ENCODE measurements around the gene TET2.

TET2 gene

DNA sequence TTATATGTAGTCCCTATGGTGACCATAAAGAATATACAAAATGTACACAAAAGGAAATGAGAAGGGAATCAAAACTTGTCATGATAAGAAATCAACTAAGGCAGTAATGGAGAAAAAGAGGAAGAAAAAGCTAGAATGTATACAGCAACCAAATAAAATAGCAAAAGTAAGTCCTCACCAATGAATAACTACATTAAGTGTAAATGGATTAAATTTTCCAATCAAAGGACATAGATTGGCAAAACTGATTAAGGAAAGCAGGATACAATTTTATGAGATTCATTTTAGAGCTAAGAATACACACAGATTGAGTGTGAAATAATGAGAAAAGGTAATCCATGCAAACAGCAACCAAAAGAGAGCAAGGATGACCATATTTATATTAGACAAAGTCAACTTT, 157.4 kb downstream of the TET2 start:
- DNase-seq: no peak
- H3K4me1 ChIP-seq (ENCODE audit: control insufficient read depth, insufficient read depth, low read length, poor library complexity, severe bottlenecking): no peaks in the 10 kb centered on the region
- no peak overlapping the region for H3K27ac ChIP-seq (ENCODE audit: insufficient read depth, low read length, poor library complexity, severe bottlenecking)
- no peaks in the 10 kb centered on the region for H3K9me3 ChIP-seq (ENCODE audit: control insufficient read depth, low read length)
- H3K4me3 ChIP-seq (ENCODE audit: insufficient read depth, low read depth, low read length, poor library complexity, severe bottlenecking): no peak overlapping the region
- no peaks in the 10 kb centered on the region for H3K36me3 ChIP-seq (ENCODE audit: control insufficient read depth, insufficient read depth, low read length)
- no peaks in the 10 kb centered on the region for H3K27me3 ChIP-seq (replicated peaks; ENCODE audit: control insufficient read depth, insufficient read depth, low read length, poor library complexity, severe bottlenecking)

DNA sequence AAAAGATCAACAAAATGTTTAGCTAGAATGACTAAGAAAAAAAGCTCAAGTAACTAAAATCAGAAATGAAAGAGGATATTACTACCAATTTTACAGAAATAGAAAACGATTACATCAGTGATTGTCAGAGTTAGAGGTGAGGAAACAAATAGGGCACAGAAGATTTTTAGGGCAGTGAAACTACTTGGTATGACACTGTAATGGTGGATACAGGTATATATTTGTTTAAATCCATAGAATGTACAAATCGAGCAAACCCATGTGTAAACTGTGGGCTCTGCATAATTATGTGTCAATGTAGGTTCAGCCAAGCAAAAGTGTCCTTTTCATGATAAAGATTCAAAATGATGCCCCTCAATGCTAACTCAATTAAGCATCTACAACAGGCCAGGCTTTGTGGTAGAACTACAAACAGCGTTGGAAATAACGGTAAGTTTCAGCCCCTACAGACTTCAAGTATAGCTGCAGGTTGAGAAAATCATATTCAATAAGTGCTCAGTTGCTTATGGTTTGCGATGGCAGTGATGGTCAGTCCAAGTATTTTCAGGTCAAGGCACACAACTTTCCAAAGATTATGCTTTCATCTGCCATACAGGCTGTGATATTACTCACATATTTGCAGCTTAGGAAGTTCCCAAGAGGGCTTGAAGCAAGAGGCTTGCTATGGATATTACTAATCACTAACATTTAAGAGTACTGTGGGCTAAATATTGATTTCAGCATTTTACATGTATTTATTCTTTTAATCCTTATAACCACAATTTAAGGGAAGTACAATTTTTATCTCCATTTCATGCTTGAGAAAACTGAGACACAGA, 158.6 kb downstream of the TET2 start:
- no peak overlapping the region for H3K4me3 ChIP-seq (ENCODE audit: insufficient read depth, low read depth, low read length, poor library complexity, severe bottlenecking)
- no peak overlapping the region for H3K27ac ChIP-seq (ENCODE audit: insufficient read depth, low read length, poor library complexity, severe bottlenecking)
- no peaks in the 10 kb centered on the region for H3K27me3 ChIP-seq (replicated peaks; ENCODE audit: control insufficient read depth, insufficient read depth, low read length, poor library complexity, severe bottlenecking)
- no peaks in the 10 kb centered on the region for H3K4me1 ChIP-seq (ENCODE audit: control insufficient read depth, insufficient read depth, low read length, poor library complexity, severe bottlenecking)
- H3K36me3 ChIP-seq (ENCODE audit: control insufficient read depth, insufficient read depth, low read length): no peaks in the 10 kb centered on the region
- no peak for DNase-seq
- no peaks in the 10 kb centered on the region for H3K9me3 ChIP-seq (ENCODE audit: control insufficient read depth, low read length)

DNA sequence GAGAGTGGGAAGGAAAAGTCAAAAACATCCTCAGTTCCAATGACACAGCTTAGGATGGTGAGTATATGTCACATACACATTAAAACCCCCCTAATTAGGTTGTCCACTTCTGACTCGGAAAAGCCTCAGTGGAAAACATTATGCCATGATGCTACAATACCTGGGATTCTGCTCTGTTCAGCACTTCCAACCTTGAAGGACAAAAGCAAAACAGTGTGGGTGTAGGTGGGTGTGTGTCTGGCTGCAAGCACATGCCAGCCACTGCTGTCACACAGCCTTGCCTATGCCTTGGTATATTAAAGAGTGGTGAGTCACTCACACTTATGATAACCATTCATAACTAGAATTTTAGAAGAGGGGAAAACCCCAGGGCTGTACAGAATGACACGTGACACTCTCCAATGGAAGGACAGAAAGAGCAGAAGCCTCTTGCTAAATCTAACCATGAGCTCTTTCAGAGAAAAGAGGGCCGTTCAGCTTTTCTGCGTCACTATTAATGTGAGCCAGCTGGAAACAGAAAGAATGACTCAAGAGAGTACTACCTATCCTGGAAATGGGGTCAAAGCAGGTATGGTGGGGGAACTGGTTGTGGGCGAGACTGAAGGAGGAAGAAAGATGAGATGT, 159.6 kb downstream of the TET2 start:
- peak in 1 of 3 donors; percentile 0 for DNase-seq
- no peak overlapping the region for H3K27ac ChIP-seq (ENCODE audit: insufficient read depth, low read length, poor library complexity, severe bottlenecking)
- H3K4me3 ChIP-seq (ENCODE audit: insufficient read depth, low read depth, low read length, poor library complexity, severe bottlenecking): no peak overlapping the region
- H3K36me3 ChIP-seq (ENCODE audit: control insufficient read depth, insufficient read depth, low read length): no peaks in the 10 kb centered on the region
- no peaks in the 10 kb centered on the region for H3K9me3 ChIP-seq (ENCODE audit: control insufficient read depth, low read length)
- no peaks in the 10 kb centered on the region for H3K27me3 ChIP-seq (replicated peaks; ENCODE audit: control insufficient read depth, insufficient read depth, low read length, poor library complexity, severe bottlenecking)
- H3K4me1 ChIP-seq (ENCODE audit: control insufficient read depth, insufficient read depth, low read length, poor library complexity, severe bottlenecking): no peaks in the 10 kb centered on the region

DNA sequence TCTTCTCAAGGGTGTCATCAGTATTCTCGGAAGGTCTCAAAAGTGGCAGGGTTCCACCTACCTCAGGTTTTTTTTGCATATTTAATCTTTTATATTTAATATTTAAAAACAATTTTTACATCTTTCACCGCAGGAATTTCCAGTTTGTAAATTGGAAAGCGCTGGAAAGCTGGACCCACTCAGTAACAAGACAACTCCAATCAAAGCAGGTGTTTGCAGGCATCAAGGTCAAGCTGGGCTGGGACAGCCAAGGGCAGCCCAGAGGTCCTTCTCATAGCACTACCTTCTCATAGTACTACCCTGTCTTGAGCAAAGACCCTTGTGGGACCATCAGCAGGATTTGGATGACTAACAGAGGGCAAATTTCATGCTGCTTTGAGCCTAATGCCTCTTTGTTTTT, 160.1 kb downstream of the TET2 start:
- no peaks in the 10 kb centered on the region for H3K36me3 ChIP-seq (ENCODE audit: control insufficient read depth, insufficient read depth, low read length)
- no peaks in the 10 kb centered on the region for H3K27me3 ChIP-seq (replicated peaks; ENCODE audit: control insufficient read depth, insufficient read depth, low read length, poor library complexity, severe bottlenecking)
- H3K9me3 ChIP-seq (ENCODE audit: control insufficient read depth, low read length): no peaks in the 10 kb centered on the region
- DNase-seq: no peak
- H3K27ac ChIP-seq (ENCODE audit: insufficient read depth, low read length, poor library complexity, severe bottlenecking): no peak overlapping the region
- H3K4me1 ChIP-seq (ENCODE audit: control insufficient read depth, insufficient read depth, low read length, poor library complexity, severe bottlenecking): no peaks in the 10 kb centered on the region
- H3K4me3 ChIP-seq (ENCODE audit: insufficient read depth, low read depth, low read length, poor library complexity, severe bottlenecking): no peak overlapping the region

DNA sequence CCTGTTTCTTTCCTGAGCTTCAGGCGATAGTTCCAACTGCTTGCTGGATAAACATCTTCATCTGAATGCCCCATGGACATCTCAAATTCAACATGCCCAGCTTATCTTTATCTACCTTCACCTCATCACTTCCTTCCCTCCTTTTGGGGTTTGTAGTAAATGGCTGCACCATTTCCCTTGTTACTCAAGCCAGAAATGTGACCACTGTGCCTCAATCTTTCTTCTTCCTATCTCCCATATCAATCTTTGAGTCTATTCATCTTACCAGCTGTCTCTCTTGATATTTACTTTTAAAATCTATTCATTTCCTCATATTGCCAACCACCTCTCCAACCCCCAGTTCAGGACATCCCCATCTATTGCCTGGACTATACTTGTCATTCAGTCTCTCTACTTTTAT, 171.8 kb downstream of the TET2 start:
- no peaks in the 10 kb centered on the region for H3K27me3 ChIP-seq (replicated peaks; ENCODE audit: control insufficient read depth, insufficient read depth, low read length, poor library complexity, severe bottlenecking)
- H3K4me3 ChIP-seq (ENCODE audit: insufficient read depth, low read depth, low read length, poor library complexity, severe bottlenecking): no peak overlapping the region
- no peaks in the 10 kb centered on the region for H3K4me1 ChIP-seq (ENCODE audit: control insufficient read depth, insufficient read depth, low read length, poor library complexity, severe bottlenecking)
- DNase-seq: no peak
- H3K9me3 ChIP-seq (ENCODE audit: control insufficient read depth, low read length): no peaks in the 10 kb centered on the region
- no peak overlapping the region for H3K27ac ChIP-seq (ENCODE audit: insufficient read depth, low read length, poor library complexity, severe bottlenecking)
- no peaks in the 10 kb centered on the region for H3K36me3 ChIP-seq (ENCODE audit: control insufficient read depth, insufficient read depth, low read length)

DNA sequence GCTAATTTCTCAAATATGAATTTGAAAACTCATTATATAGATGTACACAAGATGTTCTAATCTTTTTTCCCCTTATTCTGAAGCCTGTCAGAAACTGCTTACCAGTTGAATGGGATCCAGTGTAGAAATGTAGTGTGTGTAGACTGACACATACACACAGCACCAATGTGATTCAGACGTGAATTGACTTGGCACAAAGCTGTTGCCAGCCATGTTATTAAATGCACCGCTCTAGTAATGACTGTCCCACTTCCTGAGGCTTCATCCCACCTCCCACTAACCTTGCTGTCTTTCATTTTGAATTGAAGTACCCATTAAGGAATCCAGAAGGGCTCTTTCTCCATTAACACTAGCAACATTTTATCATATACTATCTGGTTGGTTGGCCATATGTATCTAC, 180.5 kb downstream of the TET2 start:
- no peaks in the 10 kb centered on the region for H3K9me3 ChIP-seq (ENCODE audit: control insufficient read depth, low read length)
- no peak overlapping the region for H3K4me3 ChIP-seq (ENCODE audit: insufficient read depth, low read depth, low read length, poor library complexity, severe bottlenecking)
- no peak overlapping the region for H3K27ac ChIP-seq (ENCODE audit: insufficient read depth, low read length, poor library complexity, severe bottlenecking)
- no peaks in the 10 kb centered on the region for H3K36me3 ChIP-seq (ENCODE audit: control insufficient read depth, insufficient read depth, low read length)
- no peaks in the 10 kb centered on the region for H3K27me3 ChIP-seq (replicated peaks; ENCODE audit: control insufficient read depth, insufficient read depth, low read length, poor library complexity, severe bottlenecking)
- H3K4me1 ChIP-seq (ENCODE audit: control insufficient read depth, insufficient read depth, low read length, poor library complexity, severe bottlenecking): no peaks in the 10 kb centered on the region
- no peak for DNase-seq

DNA sequence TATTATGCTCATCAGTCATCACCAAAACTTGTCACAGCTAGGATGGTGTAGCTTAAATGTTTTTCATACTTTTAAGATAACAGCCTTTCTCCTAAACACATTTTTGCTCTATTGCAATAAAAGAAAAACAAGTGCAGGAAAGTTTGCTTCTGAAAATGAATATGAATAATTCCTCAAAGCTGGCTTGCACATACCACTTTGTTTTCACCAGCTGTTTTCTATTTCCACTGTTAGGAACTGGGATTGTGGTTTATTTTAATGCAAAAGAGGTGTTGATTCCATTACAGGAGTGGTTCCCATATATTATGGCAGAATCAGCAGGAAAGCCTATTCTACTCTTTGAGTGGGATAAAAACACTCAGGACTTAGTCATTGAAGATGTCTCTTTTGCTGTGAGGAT, 181.3 kb downstream of the TET2 start:
- Histone ChIP-seq H3K9me3 (ENCODE audit: control insufficient read depth, low read length) (no peaks in the 10 kb centered on the region), H3K27ac (ENCODE audit: insufficient read depth, low read length, poor library complexity, severe bottlenecking) (no peak overlapping the region), H3K27me3 (replicated peaks; ENCODE audit: control insufficient read depth, insufficient read depth, low read length, poor library complexity, severe bottlenecking) (no peaks in the 10 kb centered on the region), H3K36me3 (ENCODE audit: control insufficient read depth, insufficient read depth, low read length) (no peaks in the 10 kb centered on the region), H3K4me3 (ENCODE audit: insufficient read depth, low read depth, low read length, poor library complexity, severe bottlenecking) (no peak overlapping the region), H3K4me1 (ENCODE audit: control insufficient read depth, insufficient read depth, low read length, poor library complexity, severe bottlenecking) (no peaks in the 10 kb centered on the region)
- no peak for DNase-seq

DNA sequence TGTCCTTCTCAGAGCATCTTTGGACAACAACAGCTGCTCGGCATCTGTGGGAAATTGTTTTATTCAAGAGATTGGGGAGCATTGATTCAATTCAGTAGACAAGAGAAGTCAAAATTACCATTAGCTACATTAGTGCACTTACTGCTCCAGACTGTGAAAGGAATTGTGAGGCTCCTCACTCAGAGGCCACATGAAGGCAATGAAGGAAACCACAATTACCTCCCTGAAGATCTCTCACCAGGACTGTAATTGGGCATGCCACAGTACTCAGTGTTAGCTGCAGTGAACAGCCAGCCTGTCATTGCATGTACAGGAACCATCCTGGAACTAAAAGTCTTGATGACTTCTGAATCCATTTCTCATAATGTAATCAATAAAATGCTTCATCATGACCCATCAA, 182.4 kb downstream of the TET2 start:
- no peak for DNase-seq
- Histone ChIP-seq H3K9me3 (ENCODE audit: control insufficient read depth, low read length) (no peaks in the 10 kb centered on the region), H3K4me3 (ENCODE audit: insufficient read depth, low read depth, low read length, poor library complexity, severe bottlenecking) (no peak overlapping the region), H3K36me3 (ENCODE audit: control insufficient read depth, insufficient read depth, low read length) (no peaks in the 10 kb centered on the region), H3K27me3 (replicated peaks; ENCODE audit: control insufficient read depth, insufficient read depth, low read length, poor library complexity, severe bottlenecking) (no peaks in the 10 kb centered on the region), H3K27ac (ENCODE audit: insufficient read depth, low read length, poor library complexity, severe bottlenecking) (no peak overlapping the region), H3K4me1 (ENCODE audit: control insufficient read depth, insufficient read depth, low read length, poor library complexity, severe bottlenecking) (no peaks in the 10 kb centered on the region)
